ENCODE results near the gene OTULIN.

The OTULIN gene

DNA sequence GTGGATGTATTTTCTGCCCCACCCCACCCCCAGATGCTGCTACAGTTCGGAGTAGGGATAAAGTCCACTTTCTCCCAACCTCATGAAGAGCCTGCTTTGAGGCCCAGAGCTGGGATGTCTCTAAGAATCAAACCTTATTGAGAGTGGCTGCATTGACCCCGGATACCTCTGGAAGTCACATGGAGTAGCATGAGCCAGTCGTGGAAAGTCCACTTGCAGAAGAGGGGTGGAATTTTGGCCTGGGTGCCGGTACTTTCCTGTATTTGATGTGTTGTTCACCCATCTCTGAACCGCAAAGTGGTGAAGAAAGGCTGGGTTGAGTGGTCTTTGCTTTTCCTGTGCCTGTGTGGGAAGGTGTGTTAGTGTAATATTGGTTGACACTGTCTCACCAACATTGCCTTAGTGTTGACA lies 3.7 kb downstream of the OTULIN start:
- no peak for DNase-seq (ENCODE audit: low spot score)

GRCh38 chr5:14669415-14669814 lies 4.9 kb downstream of the OTULIN start:
- DNase-seq (ENCODE audit: low spot score), result no peak

DNA sequence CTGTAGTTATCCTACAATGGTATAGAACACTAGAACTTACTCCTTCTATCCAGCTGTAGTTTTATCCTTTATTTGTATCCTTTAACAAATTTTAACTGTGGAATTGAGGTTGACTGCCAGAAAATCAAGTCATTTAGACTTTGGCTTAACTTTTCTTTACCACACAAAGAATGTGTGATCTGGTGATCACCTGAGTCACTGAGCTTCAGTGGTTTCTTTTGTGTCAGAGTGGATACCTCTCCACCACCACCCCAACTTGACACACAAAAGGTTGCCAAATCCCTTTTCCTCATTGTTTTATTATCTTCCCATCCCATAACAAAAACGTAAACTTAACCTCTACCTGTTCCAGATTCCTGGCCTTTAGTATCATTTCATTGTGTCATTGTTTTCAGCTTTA lies 5.5 kb downstream of the OTULIN start:
- DNase-seq (ENCODE audit: low spot score), result no peak

- DNase-seq (ENCODE audit: low spot score), result no peak
Observed at GRCh38 chr5:14671414-14671813, 6.9 kb downstream of the OTULIN start.

- no peak for DNase-seq (ENCODE audit: low spot score)
Observed at GRCh38 chr5:14672082-14672481, 7.6 kb downstream of the OTULIN start.

GRCh38 chr5:14672484-14673394 lies 8.2 kb downstream of the OTULIN start:
- DNase-seq (ENCODE audit: low spot score), result no peak

DNA sequence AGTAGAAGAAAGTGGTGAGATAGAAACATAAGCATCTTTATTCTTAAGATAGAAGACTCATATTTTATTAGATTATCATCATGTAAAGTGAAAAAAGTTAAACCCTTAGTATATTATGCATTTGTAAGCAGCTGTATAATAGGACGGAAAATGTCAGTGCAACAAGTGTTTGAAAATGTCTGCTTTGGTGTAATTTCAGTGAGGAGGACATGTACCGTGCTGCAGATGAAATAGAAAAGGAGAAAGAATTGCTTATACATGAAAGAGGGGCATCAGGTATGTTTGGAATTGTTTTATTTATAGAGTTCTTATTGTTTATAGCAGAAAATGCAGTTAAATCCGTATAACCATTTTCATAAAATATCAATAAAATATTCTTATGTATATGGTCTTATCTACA lies 8.9 kb downstream of the OTULIN start:
- DNase-seq (ENCODE audit: low spot score), result no peak

- DNase-seq (ENCODE audit: low spot score), result no peak
Observed at GRCh38 chr5:14674983-14675854, 10.7 kb downstream of the OTULIN start.

- DNase-seq (ENCODE audit: low spot score), result no peak
Observed at GRCh38 chr5:14675865-14676300, 11.4 kb downstream of the OTULIN start.

GRCh38 chr5:14676320-14676719 lies 11.8 kb downstream of the OTULIN start:
- no peak for DNase-seq (ENCODE audit: low spot score)

- DNase-seq (ENCODE audit: low spot score), result no peak
Observed at GRCh38 chr5:14678773-14679334, 14.3 kb downstream of the OTULIN start.

GRCh38 chr5:14679595-14679994 lies 15.1 kb downstream of the OTULIN start:
- DNase-seq (ENCODE audit: low spot score), result no peak

GRCh38 chr5:14681236-14681752 lies 16.8 kb downstream of the OTULIN start:
- no peak for DNase-seq (ENCODE audit: low spot score)

GRCh38 chr5:14683906-14684455 lies 19.5 kb downstream of the OTULIN start:
- DNase-seq (ENCODE audit: low spot score), result no peak

- DNase-seq (ENCODE audit: low spot score), result no peak
Observed at GRCh38 chr5:14684757-14685156, 20.2 kb downstream of the OTULIN start.

DNA sequence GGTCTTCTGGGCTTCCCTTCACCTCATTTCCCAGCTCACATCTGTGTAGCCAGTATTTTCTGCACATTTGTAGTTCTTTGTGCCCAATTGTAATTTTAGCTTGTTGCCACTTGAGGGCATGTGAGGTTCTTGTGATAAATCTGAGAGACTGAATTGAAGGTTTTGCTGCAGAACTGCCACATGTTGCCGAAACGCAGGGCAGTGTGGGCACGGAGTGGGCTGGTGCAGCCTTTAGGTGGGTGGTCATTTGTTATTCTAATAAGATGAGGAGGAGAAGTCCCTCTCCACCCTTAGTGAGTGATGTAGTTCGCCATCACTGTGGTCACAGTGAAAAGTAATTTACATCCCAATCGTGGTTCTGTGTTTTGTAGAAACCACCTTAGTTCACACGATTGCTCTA lies 21.2 kb downstream of the OTULIN start:
- DNase-seq (ENCODE audit: low spot score), result peak; percentile 50

GRCh38 chr5:14686517-14686916 lies 22.0 kb downstream of the OTULIN start:
- DNase-seq (ENCODE audit: low spot score), result no peak

DNA sequence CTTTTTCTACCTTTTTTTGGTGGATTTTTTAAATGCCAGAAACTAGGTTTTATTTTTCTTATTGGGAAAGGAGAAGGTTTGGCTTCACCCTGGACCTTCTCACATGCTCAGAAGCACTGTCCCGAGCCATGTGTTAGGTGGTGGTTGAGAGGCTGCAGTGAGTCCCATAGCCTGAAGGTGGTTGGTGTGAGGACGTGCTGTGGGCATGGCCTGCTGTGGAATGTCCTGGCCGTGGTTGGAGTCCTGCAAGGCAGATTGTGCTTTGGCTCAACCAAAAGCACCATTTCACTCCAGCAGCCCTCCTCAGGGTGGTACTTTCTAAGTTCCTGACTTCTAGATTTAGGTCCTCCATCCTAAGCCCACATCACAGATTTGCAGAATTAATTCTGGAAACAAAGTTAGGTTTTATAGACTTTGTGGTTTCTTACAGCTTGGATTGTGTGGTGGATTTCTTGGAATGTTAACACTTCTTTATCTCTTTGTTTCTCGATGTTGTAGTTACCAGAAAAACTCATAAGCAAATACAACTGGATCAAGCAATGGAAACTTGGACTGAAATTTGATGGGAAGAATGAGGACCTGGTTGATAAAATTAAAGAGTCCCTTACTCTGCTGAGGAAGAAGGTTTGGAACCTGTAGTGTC lies 22.6 kb downstream of the OTULIN start:
- DNase-seq (ENCODE audit: low spot score), result no peak

GRCh38 chr5:14693070-14693469 lies 28.6 kb downstream of the OTULIN start:
- DNase-seq (ENCODE audit: low spot score), result no peak

GRCh38 chr5:14695152-14695551 lies 30.6 kb downstream of the OTULIN start:
- no peak for DNase-seq (ENCODE audit: low spot score)

DNA sequence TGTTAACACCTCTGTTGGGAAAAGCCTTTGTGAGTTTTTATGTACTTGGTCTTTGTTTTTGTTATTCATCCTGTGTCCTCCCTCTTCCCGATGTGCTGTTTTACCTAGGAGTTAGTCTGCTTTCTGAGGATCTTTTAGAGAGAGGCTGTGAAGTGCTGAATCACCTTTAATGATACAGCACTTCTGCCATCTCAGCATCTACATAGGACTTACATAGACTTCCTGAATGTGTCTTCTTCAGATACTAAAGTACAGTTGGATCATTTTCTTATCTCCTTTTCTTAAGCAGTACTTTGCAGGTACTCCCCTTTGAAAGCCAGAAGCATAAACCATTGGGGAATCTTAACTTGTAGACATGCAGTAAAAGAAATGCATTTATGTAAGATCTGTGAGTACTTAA lies 31.5 kb downstream of the OTULIN start:
- DNase-seq (ENCODE audit: low spot score), result no peak

GRCh38 chr5:14696851-14697250 lies 32.3 kb downstream of the OTULIN start:
- DNase-seq (ENCODE audit: low spot score), result no peak

Measured in ecto neural progenitor cell (in vitro differentiated cells).